Measurements from ENCODE around the gene PPM1N.

Gene PPM1N

GRCh38 chr19:45529420-45529785 lies 31.2 kb downstream of the PPM1N start:
- no peak for DNase-seq (ENCODE audit: low spot score)

GRCh38 chr19:45531349-45531748 lies 33.1 kb downstream of the PPM1N start:
- no peak for DNase-seq (ENCODE audit: low spot score)

- no peak for DNase-seq (ENCODE audit: low spot score)
Measured at GRCh38 chr19:45539459-45539858, 41.2 kb downstream of the PPM1N start.

- DNase-seq (ENCODE audit: low spot score) = no peak
Measured at GRCh38 chr19:45542234-45542668, 44.0 kb downstream of the PPM1N start.

GRCh38 chr19:45547211-45547770 lies 49.0 kb downstream of the PPM1N start:
- no peak for DNase-seq (ENCODE audit: low spot score)

GRCh38 chr19:45547965-45548609 lies 49.8 kb downstream of the PPM1N start:
- no peak for DNase-seq (ENCODE audit: low spot score)

All from hematopoietic multipotent progenitor cell treated with erythropoietin and hydrocortisone succinate and interleukin-3 and kit ligand, for 17 days (in vitro differentiated cells).